HEK293 (cell line): ENCODE data around the gene DENND4B.

Experiments
- KLF10 ChIP-seq: fragments of 450-650 bp; IDR thresholded peaks from 2 replicates; pipeline ENCODE4 v1.5.1; 2018; ENCODE audit warnings: missing biosample characterization, mild to moderate bottlenecking, missing genetic modification characterization
- PATZ1 ChIP-seq: fragments of 450-650 bp; formaldehyde crosslinking; IDR thresholded peaks from 2 replicates; pipeline ENCODE4 v1.5.1; 2016; ENCODE audit warnings: missing biosample characterization, missing genetic modification characterization
- YY1 ChIP-seq: fragments of 450-650 bp; formaldehyde crosslinking; IDR thresholded peaks from 2 replicates; pipeline ENCODE4 v1.5.1; 2018; ENCODE audit warnings: missing biosample characterization, missing genetic modification characterization
- ZBTB1 ChIP-seq: fragments of 450-650 bp; formaldehyde crosslinking; IDR thresholded peaks from 2 replicates; pipeline ENCODE4 v1.5.1; 2016; ENCODE audit warnings: missing biosample characterization, missing genetic modification characterization
- ZNF274 ChIP-seq, 2 experiments: fragments of 200-500 bp in 1 of 2; fragments of 450-650 bp in 1 of 2; sonication (Bioruptor generic) in 1 of 2; formaldehyde crosslinking in 1 of 2; IDR thresholded peaks; 2 replicates each; pipeline versions ENCODE4 v1.5.1 to v1.6.1; 2014 to 2016; ENCODE audit warnings: borderline replicate concordance in 1 of 2, inconsistent platforms in 1 of 2, low read length in 1 of 2, missing biosample characterization in 1 of 2, missing genetic modification characterization in 1 of 2
- ZNF571 ChIP-seq: fragments of 450-650 bp; formaldehyde crosslinking; IDR thresholded peaks from 2 replicates; pipeline ENCODE4 v1.5.0; 2017; ENCODE audit warnings: missing biosample characterization, missing genetic modification characterization
- TF ChIP-seq, protein P1 (sequence below): fragments of 450-650 bp; IDR thresholded peaks from 2 replicates; pipeline ENCODE4 v1.5.1; 2018; ENCODE audit warnings: missing biosample characterization, mild to moderate bottlenecking, missing genetic modification characterization

DNA sequence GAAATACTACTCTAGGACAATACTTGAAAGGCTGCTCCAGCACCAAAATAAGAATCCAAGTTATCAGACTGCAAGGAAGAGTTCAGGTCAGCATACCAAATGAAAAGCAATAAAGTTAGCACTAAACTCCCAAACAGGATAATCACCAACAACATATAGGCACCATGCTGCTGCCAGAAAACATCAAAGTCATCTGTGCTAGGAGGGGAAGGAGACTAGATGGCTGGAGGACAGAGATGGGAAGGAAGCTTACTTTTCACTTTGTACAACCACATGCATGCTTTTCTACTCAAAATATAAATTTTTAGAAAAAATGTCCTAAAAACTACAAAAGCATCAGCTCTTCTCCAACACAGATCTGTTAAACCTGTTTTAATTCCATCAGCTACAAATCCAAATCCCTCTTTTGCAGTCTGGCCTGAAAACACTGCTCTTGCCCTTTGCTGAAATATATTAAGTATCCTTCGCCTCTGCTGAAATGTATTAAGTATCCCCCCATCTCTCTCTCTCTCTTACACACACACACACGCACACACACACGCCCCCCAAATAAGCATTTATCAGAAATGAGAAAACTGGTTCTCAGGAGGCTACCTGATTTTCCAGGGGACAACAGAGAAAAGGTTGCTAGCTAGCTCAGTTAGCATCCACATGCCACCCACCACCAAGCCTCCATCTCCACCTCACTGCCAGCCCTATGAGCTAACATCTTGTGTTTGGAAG lies 25.3 kb downstream of the DENND4B start:
- TF ChIP-seq, protein P1, sequence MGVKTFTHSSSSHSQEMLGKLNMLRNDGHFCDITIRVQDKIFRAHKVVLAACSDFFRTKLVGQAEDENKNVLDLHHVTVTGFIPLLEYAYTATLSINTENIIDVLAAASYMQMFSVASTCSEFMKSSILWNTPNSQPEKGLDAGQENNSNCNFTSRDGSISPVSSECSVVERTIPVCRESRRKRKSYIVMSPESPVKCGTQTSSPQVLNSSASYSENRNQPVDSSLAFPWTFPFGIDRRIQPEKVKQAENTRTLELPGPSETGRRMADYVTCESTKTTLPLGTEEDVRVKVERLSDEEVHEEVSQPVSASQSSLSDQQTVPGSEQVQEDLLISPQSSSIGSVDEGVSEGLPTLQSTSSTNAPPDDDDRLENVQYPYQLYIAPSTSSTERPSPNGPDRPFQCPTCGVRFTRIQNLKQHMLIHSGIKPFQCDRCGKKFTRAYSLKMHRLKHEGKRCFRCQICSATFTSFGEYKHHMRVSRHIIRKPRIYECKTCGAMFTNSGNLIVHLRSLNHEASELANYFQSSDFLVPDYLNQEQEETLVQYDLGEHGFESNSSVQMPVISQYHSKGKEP: no peak
- TF ChIP-seq ZNF274 (IDR thresholded peaks at IDR 0.05; ENCODE audit: low read length) (no peak), ZNF274 (tag by site-specific recombination; IDR thresholded peaks at IDR 0.05; ENCODE audit: borderline replicate concordance) (no peak), YY1 (tag by site-specific recombination) (no peak), PATZ1 (tag by site-specific recombination) (no peak), ZBTB1 (tag by site-specific recombination) (no peak), KLF10 (tag by site-specific recombination) (no peak), ZNF571 (tag by site-specific recombination) (no peak)
